GM12874 (cell line): ENCODE measurements around the gene BORCS8.

Experiments
- TF ChIP-seq, protein P1 (sequence below): IDR thresholded peaks from 2 replicates; pipeline ENCODE4 v1.5.1; 2011; ENCODE audit warnings: low read depth, mild to moderate bottlenecking, control low read depth, low read length, moderate library complexity; ENCODE audit not compliant: insufficient read depth

Gene BORCS8

GRCh38 chr19:19149435-19149834, 42.5 kb downstream of the BORCS8 start:
- TF ChIP-seq, protein P1, sequence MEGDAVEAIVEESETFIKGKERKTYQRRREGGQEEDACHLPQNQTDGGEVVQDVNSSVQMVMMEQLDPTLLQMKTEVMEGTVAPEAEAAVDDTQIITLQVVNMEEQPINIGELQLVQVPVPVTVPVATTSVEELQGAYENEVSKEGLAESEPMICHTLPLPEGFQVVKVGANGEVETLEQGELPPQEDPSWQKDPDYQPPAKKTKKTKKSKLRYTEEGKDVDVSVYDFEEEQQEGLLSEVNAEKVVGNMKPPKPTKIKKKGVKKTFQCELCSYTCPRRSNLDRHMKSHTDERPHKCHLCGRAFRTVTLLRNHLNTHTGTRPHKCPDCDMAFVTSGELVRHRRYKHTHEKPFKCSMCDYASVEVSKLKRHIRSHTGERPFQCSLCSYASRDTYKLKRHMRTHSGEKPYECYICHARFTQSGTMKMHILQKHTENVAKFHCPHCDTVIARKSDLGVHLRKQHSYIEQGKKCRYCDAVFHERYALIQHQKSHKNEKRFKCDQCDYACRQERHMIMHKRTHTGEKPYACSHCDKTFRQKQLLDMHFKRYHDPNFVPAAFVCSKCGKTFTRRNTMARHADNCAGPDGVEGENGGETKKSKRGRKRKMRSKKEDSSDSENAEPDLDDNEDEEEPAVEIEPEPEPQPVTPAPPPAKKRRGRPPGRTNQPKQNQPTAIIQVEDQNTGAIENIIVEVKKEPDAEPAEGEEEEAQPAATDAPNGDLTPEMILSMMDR: no peak

GRCh38 chr19:19147344-19147743, 44.6 kb downstream of the BORCS8 start:
- TF ChIP-seq, protein P1: no peak

DNA sequence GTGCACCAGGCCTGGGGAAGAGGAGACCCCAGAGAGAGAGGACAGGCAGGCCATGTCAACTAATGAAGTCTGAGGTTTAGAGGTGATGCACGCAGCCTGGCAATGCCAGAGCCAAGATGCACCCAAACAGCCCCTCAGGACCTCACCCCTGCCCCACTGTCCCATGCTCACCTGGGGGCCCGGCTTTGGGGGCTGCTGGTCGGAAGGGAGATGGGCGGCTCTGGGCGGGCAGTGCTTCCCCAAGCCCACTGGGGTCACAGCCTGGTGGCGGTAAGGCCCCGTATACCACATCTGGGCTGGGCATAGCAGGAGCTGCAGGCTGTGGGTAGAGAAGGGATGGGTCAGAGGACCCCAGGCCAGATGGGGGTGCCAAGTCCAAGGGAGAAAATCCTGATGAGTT, 45.1 kb downstream of the BORCS8 start:
- TF ChIP-seq, protein P1: no peak

- TF ChIP-seq, protein P1: peak; percentile 96
Measured at GRCh38 chr19:19145684-19146608, 46.0 kb downstream of the BORCS8 start.

DNA sequence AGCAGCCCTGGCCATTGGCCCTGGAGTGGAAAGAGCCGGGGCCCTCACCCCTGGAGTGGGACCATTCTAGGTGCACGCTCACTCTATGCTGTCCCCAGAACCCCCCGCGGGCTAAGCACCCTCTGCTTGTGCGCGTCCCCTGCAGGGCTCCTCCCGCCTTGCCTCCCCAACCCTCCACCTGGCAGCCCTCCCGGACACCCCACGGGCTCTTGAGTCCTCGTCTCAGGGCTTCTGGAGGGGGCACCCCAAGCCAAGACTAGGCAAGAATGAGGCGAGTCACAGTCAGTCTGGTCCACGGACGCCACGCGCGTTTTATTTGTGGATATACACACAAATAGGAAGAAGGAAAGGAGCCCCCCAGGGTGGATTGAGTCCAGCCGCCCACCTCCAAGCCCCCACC, 46.7 kb downstream of the BORCS8 start:
- TF ChIP-seq, protein P1: no peak

- TF ChIP-seq, protein P1: no peak
Measured at GRCh38 chr19:19142347-19142746, 49.6 kb downstream of the BORCS8 start.

- TF ChIP-seq, protein P1: no peak
Measured at GRCh38 chr19:19140476-19140875, 51.5 kb downstream of the BORCS8 start.
